Measurements from ENCODE around the gene CCDC66.

DNA sequence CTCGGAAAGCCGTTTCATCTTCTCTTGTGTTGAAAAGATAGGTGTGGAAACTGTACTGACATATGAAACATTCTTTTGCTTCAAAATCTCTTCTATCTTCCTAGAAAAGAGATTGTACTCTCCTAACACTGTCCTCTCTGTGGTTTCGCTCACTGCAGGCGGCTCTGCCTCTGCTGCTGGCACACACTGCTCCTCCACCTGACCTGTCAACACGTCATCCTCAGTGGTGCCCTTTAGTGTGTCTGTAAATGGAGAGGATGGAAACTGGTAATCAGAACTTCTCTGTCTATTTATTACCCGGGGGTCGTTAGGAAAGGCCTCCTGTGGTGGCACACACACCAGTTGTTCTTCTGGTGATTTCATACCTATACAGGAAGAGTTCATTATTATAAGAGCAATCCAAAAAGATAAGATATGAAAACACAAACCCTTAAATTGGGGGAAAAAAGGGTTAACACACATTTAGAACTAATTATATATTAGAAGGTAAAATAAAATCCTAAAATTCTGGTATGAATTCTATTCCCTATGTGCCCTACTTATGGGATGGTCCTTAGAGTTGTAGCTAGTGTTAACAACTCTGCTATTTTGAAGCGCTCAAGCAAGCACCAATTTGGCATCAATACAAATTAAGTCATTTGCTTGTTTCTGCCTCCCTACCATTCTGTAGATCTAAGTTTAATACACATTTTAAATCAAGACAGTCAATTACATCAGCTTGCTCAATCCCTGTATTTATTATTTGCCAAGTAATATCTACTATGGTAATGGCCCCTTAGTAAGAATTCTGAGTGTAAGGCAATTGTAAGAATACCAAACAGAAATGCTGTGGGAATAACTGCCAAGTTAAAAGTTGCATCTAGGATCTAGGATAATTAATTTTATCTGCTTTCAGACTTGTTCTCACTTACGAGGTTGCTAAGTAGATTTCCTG lies 76.9 kb downstream of the CCDC66 start:
- TF ChIP-seq NR1H2 (CRISPR knock-in tag; IDR thresholded peaks at IDR 0.05), result no peak
- TF ChIP-seq, protein P1, sequence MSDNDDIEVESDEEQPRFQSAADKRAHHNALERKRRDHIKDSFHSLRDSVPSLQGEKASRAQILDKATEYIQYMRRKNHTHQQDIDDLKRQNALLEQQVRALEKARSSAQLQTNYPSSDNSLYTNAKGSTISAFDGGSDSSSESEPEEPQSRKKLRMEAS (CRISPR knock-in tag; IDR thresholded peaks at IDR 0.05), result no peak
- TF ChIP-seq, protein P2, sequence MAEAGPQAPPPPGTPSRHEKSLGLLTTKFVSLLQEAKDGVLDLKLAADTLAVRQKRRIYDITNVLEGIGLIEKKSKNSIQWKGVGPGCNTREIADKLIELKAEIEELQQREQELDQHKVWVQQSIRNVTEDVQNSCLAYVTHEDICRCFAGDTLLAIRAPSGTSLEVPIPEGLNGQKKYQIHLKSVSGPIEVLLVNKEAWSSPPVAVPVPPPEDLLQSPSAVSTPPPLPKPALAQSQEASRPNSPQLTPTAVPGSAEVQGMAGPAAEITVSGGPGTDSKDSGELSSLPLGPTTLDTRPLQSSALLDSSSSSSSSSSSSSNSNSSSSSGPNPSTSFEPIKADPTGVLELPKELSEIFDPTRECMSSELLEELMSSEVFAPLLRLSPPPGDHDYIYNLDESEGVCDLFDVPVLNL (CRISPR knock-in tag; IDR thresholded peaks at IDR 0.05; ENCODE audit: borderline replicate concordance, low read depth), result no peak

Data from WTC11 (cell line).